Common myeloid progenitor, CD34-positive (primary cell): Measurements from ENCODE around the gene PTPRG.

Experiments used
- CTCF ChIA-PET: fragments of 350-600 bp; sonication (Branson Sonifier 250); formaldehyde crosslinking; loops from one replicate; lab custom pipeline; 2021; ENCODE audit warnings: antibody characterized with exemption; lab: Charles Lee
- POLR2A ChIA-PET: fragments of 350-600 bp; sonication (Branson Sonifier 250); formaldehyde crosslinking; loops from one replicate; lab custom pipeline; 2021; ENCODE audit warnings: antibody characterized with exemption; lab: Charles Lee
- DNase-seq, 3 donors: peaks; one replicate each; pipeline versions ENCODE4 v3.0.0 to v3.0.0-alpha.2; 2013
- H3K27ac ChIP-seq, 2 experiments: 1 replicate in 1 of 2; 2 replicates in 1 of 2; pipeline ENCODE4 v1.7.0; 2013; ENCODE audit warnings: inconsistent platforms in 2 of 2, low read length in 2 of 2, mild to moderate bottlenecking in 2 of 2, low read depth in 1 of 2, moderate library complexity in 1 of 2; ENCODE audit not compliant: severe bottlenecking in 2 of 2, insufficient read depth in 1 of 2, poor library complexity in 1 of 2
- H3K27me3 ChIP-seq, 5 experiments: replicated peaks in 2 of 5; 1 replicate in 3 of 5; 2 replicates in 2 of 5; pipeline versions ENCODE4 v1.6.1 to v1.7.0; 2013; ENCODE audit warnings: low read length in 4 of 5, mild to moderate bottlenecking in 2 of 5, moderate library complexity in 2 of 5, inconsistent platforms in 1 of 5; ENCODE audit not compliant: insufficient read depth in 5 of 5, control insufficient read depth in 4 of 5
- H3K36me3 ChIP-seq, 4 experiments: 1 replicate in 2 of 4; 2 replicates in 2 of 4; pipeline versions ENCODE4 v1.6.1 to v1.7.0; 2013; ENCODE audit warnings: low read length in 3 of 4, control low read depth in 1 of 4, mild to moderate bottlenecking in 1 of 4; ENCODE audit not compliant: control insufficient read depth in 4 of 4, insufficient read depth in 4 of 4
- H3K4me1 ChIP-seq, 4 experiments: 1 replicate in 3 of 4; 2 replicates in 1 of 4; pipeline versions ENCODE4 v1.6.1 to v1.7.1; 2013; ENCODE audit warnings: low read length in 3 of 4, mild to moderate bottlenecking in 3 of 4, control low read depth in 1 of 4, inconsistent platforms in 1 of 4, moderate library complexity in 1 of 4; ENCODE audit not compliant: control insufficient read depth in 4 of 4, insufficient read depth in 4 of 4; ENCODE audit errors: control extremely low read depth in 1 of 4
- H3K4me3 ChIP-seq, 7 experiments: 1 replicate in 4 of 7; 2 replicates in 3 of 7; pipeline versions ENCODE4 v1.5.1 to v1.7.0; 2013; ENCODE audit warnings: mild to moderate bottlenecking in 7 of 7, low read length in 6 of 7, moderate library complexity in 6 of 7, inconsistent platforms in 2 of 7, low read depth in 2 of 7, control low read depth in 1 of 7; ENCODE audit not compliant: insufficient read depth in 4 of 7, control insufficient read depth in 1 of 7; ENCODE audit errors: extremely low read depth in 1 of 7
- H3K9me3 ChIP-seq, 5 experiments: 1 replicate in 4 of 5; 2 replicates in 1 of 5; pipeline versions ENCODE4 v1.6.1 to v1.7.1; 2013; ENCODE audit warnings: low read length in 4 of 5, mild to moderate bottlenecking in 2 of 5, inconsistent platforms in 1 of 5, low read depth in 1 of 5, moderate library complexity in 1 of 5; ENCODE audit not compliant: control insufficient read depth in 4 of 5, insufficient read depth in 2 of 5; ENCODE audit errors: control extremely low read depth in 1 of 5
- WGBS: methylation state at CpG from one replicate; pipeline ENCODE4 v1.1.5; 2013; ENCODE audit not compliant: insufficient coverage; 5-methylcytosine and 5-hydroxymethylcytosine counted together

The PTPRG gene

GRCh38 chr3:62265528-62265927 is 704.2 kb downstream of the PTPRG start:
- Histone ChIP-seq H3K36me3 (no peaks in the 10 kb centered on the region), H3K27ac (no peak overlapping the region), H3K27me3 (no peaks in the 10 kb centered on the region), H3K4me3 (no peak overlapping the region), H3K9me3 (no peaks in the 10 kb centered on the region), H3K4me1 (no peaks in the 10 kb centered on the region)
- ChIA-PET POLR2A (no interaction called here), CTCF (no interaction called here)
- WGBS: no CpG with 5 or more reads among the region's 1 CpG
- no peak for DNase-seq

GRCh38 chr3:62266668-62267283 is 705.4 kb downstream of the PTPRG start:
- H3K4me3 ChIP-seq: no peak overlapping the region
- no peaks in the 10 kb centered on the region for H3K36me3 ChIP-seq
- ChIA-PET POLR2A (no interaction called here), CTCF (no interaction called here)
- H3K27ac ChIP-seq: no peak overlapping the region
- no peak for DNase-seq
- no peaks in the 10 kb centered on the region for H3K9me3 ChIP-seq
- no peaks in the 10 kb centered on the region for H3K4me1 ChIP-seq
- H3K27me3 ChIP-seq: no peaks in the 10 kb centered on the region

- Histone ChIP-seq H3K27me3 (no peaks in the 10 kb centered on the region), H3K36me3 (no peaks in the 10 kb centered on the region), H3K4me3 (no peak overlapping the region), H3K4me1 (no peaks in the 10 kb centered on the region), H3K9me3 (no peaks in the 10 kb centered on the region), H3K27ac (no peak overlapping the region)
- ChIA-PET CTCF (no interaction called here), POLR2A (no interaction called here)
- DNase-seq: no peak
- WGBS: no CpG with 5 or more reads among the region's 2 CpGs
Observed at GRCh38 chr3:62276658-62277180, 715.3 kb downstream of the PTPRG start.

- no peak overlapping the region for H3K27ac ChIP-seq
- ChIA-PET POLR2A (no interaction called here), CTCF (no interaction called here)
- no peaks in the 10 kb centered on the region for H3K36me3 ChIP-seq
- H3K4me1 ChIP-seq: no peaks in the 10 kb centered on the region
- H3K27me3 ChIP-seq: no peaks in the 10 kb centered on the region
- DNase-seq: no peak
- H3K9me3 ChIP-seq: no peaks in the 10 kb centered on the region
- WGBS: no CpG with 5 or more reads among the region's 3 CpGs
- no peak overlapping the region for H3K4me3 ChIP-seq
Observed at GRCh38 chr3:62277450-62277849, 716.1 kb downstream of the PTPRG start.

DNA sequence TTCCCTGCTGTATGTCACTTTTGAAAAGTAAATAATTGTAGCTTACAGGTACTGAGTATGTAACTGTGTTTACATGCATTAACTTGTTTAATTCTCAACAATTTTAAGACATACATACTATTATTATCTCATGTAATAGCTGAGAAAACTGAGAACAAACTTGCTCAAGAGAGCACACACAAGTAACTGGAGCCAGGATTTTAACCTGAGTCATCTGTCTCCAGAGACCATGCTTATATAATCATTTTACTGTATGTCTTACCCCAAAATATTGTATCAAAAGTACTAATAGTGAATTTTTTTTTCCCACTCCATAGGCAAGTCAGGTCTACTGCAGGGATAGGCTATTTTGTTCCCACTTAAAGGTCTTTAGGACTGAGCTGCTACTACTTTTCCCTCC is 716.6 kb downstream of the PTPRG start:
- no peaks in the 10 kb centered on the region for H3K27me3 ChIP-seq

DNA sequence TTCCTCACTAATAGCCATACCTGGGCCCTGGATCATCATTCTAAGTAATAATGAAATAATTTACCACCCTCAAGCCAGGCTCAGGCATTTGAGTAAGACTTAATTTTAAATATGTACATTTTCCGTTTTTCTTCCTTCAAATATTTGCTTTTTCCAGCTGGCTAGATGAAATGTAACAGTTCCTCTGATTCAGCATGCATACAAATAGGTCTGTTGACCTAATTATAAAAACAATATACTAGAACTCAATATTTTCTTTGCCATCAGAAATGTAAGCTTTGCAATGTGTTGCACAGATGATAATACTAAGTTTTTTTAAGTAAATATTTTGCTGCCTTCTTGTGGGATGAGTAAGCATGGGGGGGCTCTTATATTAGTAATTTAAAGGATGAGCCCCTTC is 720.4 kb downstream of the PTPRG start:
- H3K27me3 ChIP-seq: no peaks in the 10 kb centered on the region
- no peaks in the 10 kb centered on the region for H3K4me1 ChIP-seq
- no peaks in the 10 kb centered on the region for H3K36me3 ChIP-seq
- H3K27ac ChIP-seq: no peak overlapping the region
- POLR2A ChIA-PET: interaction anchor here (0.7 kb wide), 1 partner anchor 1539 kb away, joined by 4 read pairs; no protein-coding TSS in a partner anchor
- H3K9me3 ChIP-seq: no peaks in the 10 kb centered on the region
- no peak for DNase-seq
- no peak overlapping the region for H3K4me3 ChIP-seq
- CTCF ChIA-PET: no interaction called here
- WGBS: no CpG with 5 or more reads among the region's 1 CpG

More for the DNA sequence above, 716.6 kb downstream of the PTPRG start:
- Histone ChIP-seq H3K27ac (no peak overlapping the region), H3K9me3 (no peaks in the 10 kb centered on the region), H3K4me1 (no peaks in the 10 kb centered on the region), H3K36me3 (no peaks in the 10 kb centered on the region), H3K4me3 (no peak overlapping the region)
- CTCF ChIA-PET: no interaction called here
- POLR2A ChIA-PET: no interaction called here
- no peak for DNase-seq

DNA sequence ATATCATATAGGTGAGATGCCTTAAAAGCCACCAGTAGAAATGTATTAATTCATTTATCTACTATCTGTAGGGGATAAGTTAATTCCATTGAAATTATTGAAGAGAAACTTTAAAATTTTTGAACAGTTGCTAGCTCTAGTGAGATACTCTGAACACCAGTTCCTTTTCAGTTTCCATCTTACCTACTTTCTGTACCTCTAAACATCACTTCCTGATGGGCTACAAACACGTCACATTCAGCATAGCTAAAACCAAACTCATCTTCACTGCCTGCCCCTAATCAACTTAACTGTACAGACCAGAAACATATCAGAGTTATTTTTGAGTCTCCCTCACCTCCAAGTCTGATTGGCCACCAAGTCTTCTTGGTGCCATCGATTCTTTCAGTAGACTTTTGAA is 723.1 kb downstream of the PTPRG start:
- POLR2A ChIA-PET: no interaction called here

More for the DNA sequence above, 723.1 kb downstream of the PTPRG start:
- CTCF ChIA-PET: interaction anchor here (1.6 kb wide), 1 partner anchor 9 kb away, joined by 4 read pairs; no protein-coding TSS in a partner anchor
- no peaks in the 10 kb centered on the region for H3K9me3 ChIP-seq
- H3K36me3 ChIP-seq: no peaks in the 10 kb centered on the region
- no peak overlapping the region for H3K27ac ChIP-seq
- 89% methylated on average over 2 of the region's 2 CpGs for WGBS
- H3K27me3 ChIP-seq: no peaks in the 10 kb centered on the region
- H3K4me1 ChIP-seq: no peaks in the 10 kb centered on the region
- DNase-seq: no peak
- H3K4me3 ChIP-seq: no peak overlapping the region
